CD14-positive monocyte (primary cell): ENCODE measurements around the gene PCBP3. TPM values are rescaled to one million over a fixed set of nuclear protein-coding genes. Genes with fewer than 3 reads are reported as not detected.
"Not testable (repeated sequence)": the region's sequence is repeated elsewhere in the genome, so short reads cannot be mapped to it uniquely, and the experiment has no call there.

Source experiments
- DNase-seq, 3 donors: peaks; one replicate each; pipeline ENCODE4 v3.0.0-alpha.2; 2011 to 2022
- H2AFZ ChIP-seq: 2 replicates; pipeline ENCODE4 v1.6.0; 2012; ENCODE audit warnings: mild to moderate bottlenecking, low read depth, low read length, inconsistent platforms; ENCODE audit not compliant: insufficient read depth, poor library complexity, severe bottlenecking
- H3K27ac ChIP-seq, 2 donors: 1 replicate in 1 of 2; 2 replicates in 1 of 2; pipeline ENCODE4 v1.5.1; 2012 to 2013; ENCODE audit warnings: low read length in 2 of 2, control low read depth in 1 of 2, inconsistent platforms in 1 of 2, low read depth in 1 of 2, mild to moderate bottlenecking in 1 of 2
- H3K27me3 ChIP-seq, 2 donors: one replicate each; pipeline versions ENCODE4 v1.6.0 to v1.6.1; 2011 to 2013; ENCODE audit warnings: low read length in 2 of 2; ENCODE audit not compliant: control insufficient read depth in 2 of 2, insufficient read depth in 2 of 2
- H3K36me3 ChIP-seq, 2 donors: replicated peaks in 1 of 2; 1 replicate in 1 of 2; 2 replicates in 1 of 2; pipeline versions ENCODE4 v1.5.1 to v1.6.1; 2012 to 2013; ENCODE audit warnings: low read length in 2 of 2, control low read depth in 1 of 2, inconsistent platforms in 1 of 2, mild to moderate bottlenecking in 1 of 2; ENCODE audit not compliant: insufficient read depth in 2 of 2, control insufficient read depth in 1 of 2
- H3K4me1 ChIP-seq, 2 donors: 1 replicate in 1 of 2; 2 replicates in 1 of 2; pipeline versions ENCODE4 v1.5.1 to v1.6.1; 2012 to 2013; ENCODE audit warnings: low read length in 2 of 2, control low read depth in 1 of 2, inconsistent platforms in 1 of 2, mild to moderate bottlenecking in 1 of 2, moderate library complexity in 1 of 2; ENCODE audit not compliant: insufficient read depth in 2 of 2, control insufficient read depth in 1 of 2
- H3K4me2 ChIP-seq: replicated peaks from 2 replicates; pipeline ENCODE3; 2012; ENCODE audit warnings: low read length, moderate library complexity, mild to moderate bottlenecking; ENCODE audit not compliant: poor library complexity, severe bottlenecking; ENCODE audit errors: extremely low read depth
- H3K4me3 ChIP-seq, 3 experiments: fragments of 200-600 bp in 1 of 3; sonication (generic) in 1 of 3; replicated peaks in 1 of 3; 1 replicate in 2 of 3; 2 replicates in 1 of 3; pipeline ENCODE4 v1.5.1; 2011 to 2013; ENCODE audit warnings: low read length in 3 of 3, mild to moderate bottlenecking in 3 of 3, control low read depth in 2 of 3, low read depth in 2 of 3, inconsistent platforms in 1 of 3, moderate library complexity in 1 of 3
- H3K79me2 ChIP-seq: 2 replicates; pipeline ENCODE4 v1.6.0; 2012; ENCODE audit warnings: mild to moderate bottlenecking, control low read depth, inconsistent platforms, low read length, moderate library complexity; ENCODE audit not compliant: insufficient read depth
- H3K9ac ChIP-seq: 2 replicates; pipeline ENCODE4 v1.6.0; 2017; ENCODE audit warnings: low read length, mild to moderate bottlenecking; ENCODE audit not compliant: insufficient read depth, poor library complexity, severe bottlenecking
- H3K9me3 ChIP-seq, 2 donors: replicated peaks in 1 of 2; 1 replicate in 1 of 2; 2 replicates in 1 of 2; pipeline versions ENCODE4 v1.5.1 to v1.6.1; 2012 to 2013; ENCODE audit warnings: low read length in 2 of 2, control low read depth in 1 of 2; ENCODE audit not compliant: control insufficient read depth in 1 of 2, insufficient read depth in 1 of 2
- H4K20me1 ChIP-seq: 2 replicates; pipeline ENCODE4 v1.6.0; 2012; ENCODE audit warnings: mild to moderate bottlenecking, low read length, control low read depth, moderate library complexity; ENCODE audit not compliant: insufficient read depth
- H3K27ac Mint-ChIP-seq, 7 donors: one replicate each; pipeline ENCODE4 v1.8.0; 2020; ENCODE audit warnings: mild to moderate bottlenecking in 7 of 7, mixed read lengths in 7 of 7, moderate library complexity in 6 of 7, inconsistent platforms in 2 of 7
- H3K27me3 Mint-ChIP-seq, 3 donors: one replicate each; pipeline ENCODE4 v1.8.0; 2021 to 2022; ENCODE audit warnings: low read depth in 3 of 3, mild to moderate bottlenecking in 3 of 3, mixed read lengths in 3 of 3, moderate library complexity in 3 of 3, inconsistent platforms in 1 of 3
- H3K36me3 Mint-ChIP-seq, 2 donors: one replicate each; pipeline ENCODE4 v1.8.0; 2020; ENCODE audit warnings: mixed read lengths in 2 of 2, inconsistent platforms in 1 of 2, mild to moderate bottlenecking in 1 of 2
- H3K4me1 Mint-ChIP-seq: one replicate; pipeline ENCODE4 v1.8.0; 2020; ENCODE audit warnings: mild to moderate bottlenecking, mixed read lengths
- H3K4me3 Mint-ChIP-seq, 2 donors: one replicate each; pipeline ENCODE4 v1.8.0; 2020; ENCODE audit warnings: mild to moderate bottlenecking in 2 of 2, mixed read lengths in 2 of 2, moderate library complexity in 1 of 2
- H3K9me3 Mint-ChIP-seq, 7 donors: one replicate each; pipeline ENCODE4 v1.8.0; 2020 to 2022; ENCODE audit warnings: mixed read lengths in 7 of 7, mild to moderate bottlenecking in 6 of 7, moderate library complexity in 6 of 7, inconsistent platforms in 2 of 7
- WGBS: methylation state at CpG from one replicate; pipeline ENCODE4 v1.1.5; 2013; ENCODE audit warnings: missing lambda C conversion rate; ENCODE audit not compliant: insufficient coverage; 5-methylcytosine and 5-hydroxymethylcytosine counted together
- intact Hi-C, 2 donors: fragments of 100-400 bp; cut with micrococcal nuclease; formaldehyde crosslinking; loops; one replicate each; pipeline versions ENCODE4 v1.15.0 to v1.15.1; 2023
- polyA plus RNA-seq, 3 donors: library from polyadenylated mRNA; depleted of rRNA in 1 of 3; unstranded in 2 of 3; stranded (reverse) in 1 of 3; fragments of 300-500 nt in 2 of 3; fragments of >200 nt in 1 of 3; fragmentation: Illumina TruSeq in 2 of 3; gene quantifications; 1 replicate in 2 of 3; 2 replicates in 1 of 3; pipeline ENCODE4 v1.2.3, GENCODE V29; 2012 to 2021
- TF ChIP-seq, protein P1 (sequence below): fragments of 200-600 bp; IDR thresholded peaks from one replicate; pipeline ENCODE4 v1.8.0; 2022; ENCODE audit warnings: antibody characterized with exemption, mild to moderate bottlenecking

Gene PCBP3
- polyA plus RNA-seq, 3 donors, result 0.34 to 0.49 TPM; not detected in 1

DNA sequence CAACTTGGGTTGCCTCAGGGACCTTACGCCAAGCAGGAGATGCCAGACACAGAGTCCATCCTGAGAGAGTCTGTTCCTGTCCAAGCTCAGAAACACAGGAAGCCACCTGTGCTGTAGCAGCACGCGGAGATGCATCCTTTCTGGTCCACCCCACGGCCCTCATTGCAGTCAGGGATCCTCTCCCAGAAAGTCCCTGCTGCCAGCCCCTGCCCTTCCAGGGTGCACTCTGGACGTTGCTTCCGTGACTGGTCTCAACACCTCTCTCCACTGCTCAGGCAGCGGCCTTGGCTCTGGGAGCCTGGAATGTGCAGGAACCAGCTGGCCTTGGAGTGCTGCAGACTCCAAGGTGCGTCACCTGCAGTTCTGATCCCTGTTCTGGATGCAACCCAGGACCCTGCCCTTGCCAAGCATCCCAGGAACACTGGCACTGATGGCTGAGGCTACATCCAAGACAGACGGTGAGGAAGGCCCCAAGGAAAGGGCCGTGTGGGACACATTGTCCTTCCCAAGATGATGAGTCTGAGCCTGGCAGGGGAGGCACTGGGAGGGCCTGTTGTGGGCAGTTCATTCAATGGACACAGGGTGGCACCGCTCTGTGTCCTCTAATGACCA, 316.4 kb downstream of the PCBP3 start:
- no peaks in the 10 kb centered on the region for H3K36me3 Mint-ChIP-seq
- Histone ChIP-seq H3K4me1 (no peaks in the 10 kb centered on the region), H3K9me3 (peaks cover 3 to 19% of the 10 kb centered on the region in 2 donors), H3K36me3 (no peaks in the 10 kb centered on the region), H3K27me3 (no peaks in the 10 kb centered on the region), H3K4me3 (no peak overlapping the region), H2AFZ (no peak overlapping the region), H3K79me2 (no peaks in the 10 kb centered on the region), H3K9ac (no peak overlapping the region), H3K27ac (no peak overlapping the region), H4K20me1 (no peaks in the 10 kb centered on the region), H3K4me2 (no peak overlapping the region)
- peaks cover 3 to 21% (median 16%) of the 10 kb centered on the region in 3 donors for H3K27me3 Mint-ChIP-seq
- H3K4me3 Mint-ChIP-seq, result no peak overlapping the region
- no peak for DNase-seq
- peak overlapping the region in 1 of 7 donors; percentile 46 for H3K27ac Mint-ChIP-seq
- WGBS, result 90% methylated on average over 8 of the region's 11 CpGs
- TF ChIP-seq, protein P1, sequence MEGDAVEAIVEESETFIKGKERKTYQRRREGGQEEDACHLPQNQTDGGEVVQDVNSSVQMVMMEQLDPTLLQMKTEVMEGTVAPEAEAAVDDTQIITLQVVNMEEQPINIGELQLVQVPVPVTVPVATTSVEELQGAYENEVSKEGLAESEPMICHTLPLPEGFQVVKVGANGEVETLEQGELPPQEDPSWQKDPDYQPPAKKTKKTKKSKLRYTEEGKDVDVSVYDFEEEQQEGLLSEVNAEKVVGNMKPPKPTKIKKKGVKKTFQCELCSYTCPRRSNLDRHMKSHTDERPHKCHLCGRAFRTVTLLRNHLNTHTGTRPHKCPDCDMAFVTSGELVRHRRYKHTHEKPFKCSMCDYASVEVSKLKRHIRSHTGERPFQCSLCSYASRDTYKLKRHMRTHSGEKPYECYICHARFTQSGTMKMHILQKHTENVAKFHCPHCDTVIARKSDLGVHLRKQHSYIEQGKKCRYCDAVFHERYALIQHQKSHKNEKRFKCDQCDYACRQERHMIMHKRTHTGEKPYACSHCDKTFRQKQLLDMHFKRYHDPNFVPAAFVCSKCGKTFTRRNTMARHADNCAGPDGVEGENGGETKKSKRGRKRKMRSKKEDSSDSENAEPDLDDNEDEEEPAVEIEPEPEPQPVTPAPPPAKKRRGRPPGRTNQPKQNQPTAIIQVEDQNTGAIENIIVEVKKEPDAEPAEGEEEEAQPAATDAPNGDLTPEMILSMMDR, result no peak
- no peaks in the 10 kb centered on the region for H3K4me1 Mint-ChIP-seq
- H3K9me3 Mint-ChIP-seq, result peaks cover 10 to 33% (median 23%) of the 10 kb centered on the region in 7 donors
- intact Hi-C loops, result no loop called here

DNA sequence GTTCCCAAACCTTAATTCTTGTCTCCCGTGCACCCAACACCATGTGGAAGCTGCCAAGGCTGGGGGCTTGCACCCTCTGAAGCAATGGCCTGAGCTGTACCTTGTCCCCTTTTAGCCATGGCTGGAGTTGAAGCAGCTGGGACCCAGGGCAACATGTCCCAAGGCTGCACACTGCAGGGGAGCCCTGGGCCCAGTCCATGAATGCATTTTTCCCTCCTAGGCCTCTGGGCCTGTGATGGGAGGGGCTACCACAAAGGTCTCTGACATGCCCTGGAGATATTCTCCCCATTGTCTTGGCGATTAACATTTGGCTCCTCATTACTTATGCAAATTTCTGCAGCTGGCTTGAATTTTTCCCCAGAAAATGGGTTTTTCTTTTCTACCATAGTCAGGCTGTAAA, 317.9 kb downstream of the PCBP3 start:
- H3K9me3 ChIP-seq, result peaks cover 3 to 20% of the 10 kb centered on the region in 2 donors
- H3K4me3 ChIP-seq, H3K4me1 ChIP-seq, intact Hi-C loops, H3K27ac Mint-ChIP-seq, H4K20me1 ChIP-seq, H3K4me1 Mint-ChIP-seq, H3K4me2 ChIP-seq, H3K4me3 Mint-ChIP-seq, H3K27me3 ChIP-seq, H3K79me2 ChIP-seq, H3K27ac ChIP-seq, H3K36me3 ChIP-seq, H2AFZ ChIP-seq, H3K36me3 Mint-ChIP-seq, H3K9ac ChIP-seq, DNase-seq: not testable (repeated sequence)
- H3K27me3 Mint-ChIP-seq, result peaks cover 7 to 18% (median 16%) of the 10 kb centered on the region in 3 donors
- peaks cover 10 to 33% (median 23%) of the 10 kb centered on the region in 7 donors for H3K9me3 Mint-ChIP-seq
- 100% methylated on average over 2 of the region's 2 CpGs for WGBS
